RWPE1 (cell line): ENCODE results near the gene CHCHD1.
A peak's percentile ranks its signal among the peaks of the same experiment; 100 is the strongest.

Experiments used
- CTCF ChIA-PET: fragments of 350-600 bp; sonication (Branson Sonifier 250); formaldehyde crosslinking; extraction: SDS; loops from one replicate; lab custom pipeline; 2021; lab: Yijun Ruan, JAX
- POLR2A ChIA-PET: fragments of 400-600 bp; formaldehyde crosslinking; extraction: SDS; loops from one replicate; lab custom pipeline; 2020; ENCODE audit warnings: antibody characterized with exemption; ENCODE audit not compliant: low non-redundant PET; lab: Yijun Ruan, JAX
- DNase-seq: peaks from one replicate; pipeline ENCODE4 v3.0.0; 2012; ENCODE audit warnings: low spot score
- H3K27ac ChIP-seq: fragments of 450-650 bp; 2 replicates; pipeline ENCODE4 v1.5.1; 2017
- CTCF ChIP-seq: fragments of 450-650 bp; conservative IDR thresholded peaks from 2 replicates; pipeline ENCODE4 v1.5.1; 2017; ENCODE audit warnings: low read depth, mild to moderate bottlenecking

CHCHD1 gene

DNA sequence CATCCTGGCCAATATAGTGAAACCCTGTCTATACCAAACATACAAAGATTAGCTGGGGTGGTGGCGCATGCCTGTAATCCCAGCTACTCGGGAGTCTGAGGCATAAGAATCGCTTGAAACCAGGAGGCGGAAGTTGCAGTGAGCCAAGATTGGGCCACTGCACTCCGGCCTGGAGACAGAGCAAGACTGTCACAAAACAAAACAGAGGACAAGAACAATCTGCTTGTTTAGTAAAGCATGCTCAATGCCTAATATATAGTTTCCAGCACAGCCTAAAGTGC lies 39.5 kb upstream of the CHCHD1 start:
- ChIA-PET CTCF (interaction anchor here (0.6 kb wide), 1 partner anchor 195 kb away, joined by 3 read pairs; no protein-coding TSS in a partner anchor), POLR2A (interaction anchor here (0.6 kb wide), 1 partner anchor 233 kb away, joined by 3 read pairs; no protein-coding TSS in a partner anchor)
- DNase-seq: no peak
- H3K27ac ChIP-seq: peak overlapping the region; percentile 74
- TF ChIP-seq CTCF: no peak

- CTCF ChIA-PET: interaction anchor here (0.7 kb wide), 1 partner anchor 22 kb away, joined by 3 read pairs; no protein-coding TSS in a partner anchor
- TF ChIP-seq CTCF: no peak
- POLR2A ChIA-PET: interaction anchor here (0.8 to 1.2 kb wide), 2 partner anchors 13 to 28 kb away, joined by 4 read pairs; a partner anchor contains a TSS
- peak overlapping the region; percentile 87 for H3K27ac ChIP-seq
- DNase-seq: no peak
Observed at GRCh38 chr10:73743327-73743904, 38.4 kb upstream of the CHCHD1 start.

DNA sequence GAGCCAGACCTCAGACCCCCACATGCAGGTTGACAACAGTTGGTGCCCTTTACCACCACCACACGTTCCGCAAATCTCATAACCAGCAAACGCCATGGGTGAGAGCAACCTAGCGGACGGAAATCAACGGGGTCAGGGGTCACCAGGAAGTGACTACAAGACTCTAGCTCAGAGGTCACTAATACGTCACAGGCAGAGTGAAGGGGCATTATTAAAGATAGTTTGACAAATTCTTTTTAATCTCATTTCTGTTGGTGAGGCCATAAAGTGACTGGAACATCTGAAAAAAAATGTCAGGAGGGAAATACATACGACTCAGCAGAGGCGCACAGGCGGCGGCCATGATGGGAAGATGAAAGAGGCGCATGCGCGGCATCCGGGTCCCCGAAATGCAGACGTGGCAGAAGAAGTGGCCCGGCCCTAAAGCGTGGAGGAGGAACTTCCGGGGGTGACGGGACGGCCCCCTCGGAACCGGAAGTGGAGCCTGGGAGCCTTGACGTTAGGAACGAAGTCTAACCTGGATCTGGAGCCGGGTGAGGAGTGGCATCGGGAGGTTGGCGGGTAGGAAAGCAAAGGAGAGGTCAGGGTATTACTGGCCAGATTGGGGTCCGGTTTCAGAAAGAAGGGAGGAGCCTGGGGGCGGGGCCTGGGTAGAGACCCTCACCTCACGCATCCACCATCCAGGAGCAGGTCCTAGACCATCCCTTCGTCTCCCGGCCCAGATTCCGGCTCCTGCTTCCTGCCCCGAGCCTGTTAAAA lies 37.8 kb upstream of the CHCHD1 start, which contains the start of gene SEC24C:
Gene SEC24C, plus strand, starts transcription at position 468 of the 759 bp plus-strand sequence. CDS start 2,461 bp downstream, outside the sequence.
- ChIA-PET POLR2A (interaction anchor here (0.8 to 1.2 kb wide), 2 partner anchors 13 to 28 kb away, joined by 4 read pairs; a partner anchor contains a TSS), CTCF (no interaction called here)
- no peak for TF ChIP-seq CTCF
- DNase-seq: peak; percentile 98
- H3K27ac ChIP-seq: peak within 1 kb of the TSS; percentile 87

DNA sequence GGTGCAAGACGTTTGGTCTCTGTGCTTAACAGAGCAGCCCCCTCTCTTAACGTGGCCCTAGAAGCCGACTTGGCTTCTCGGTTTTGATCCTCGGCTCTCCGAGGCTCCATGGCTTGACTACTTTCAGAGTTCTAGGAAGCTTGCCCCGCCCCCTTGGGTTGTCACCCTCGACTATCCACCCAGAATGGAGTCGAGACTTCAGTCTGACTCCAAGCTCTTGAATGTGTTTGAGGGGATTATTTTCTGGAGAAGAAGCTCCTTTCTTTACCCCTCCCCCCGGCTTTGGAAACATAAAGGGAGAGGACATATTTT lies 37.2 kb upstream of the CHCHD1 start:
- peak overlapping the region; percentile 87 for H3K27ac ChIP-seq
- ChIA-PET CTCF (no interaction called here), POLR2A (interaction anchor here (0.7 kb wide), 1 partner anchor 24 kb away, joined by 3 read pairs; no protein-coding TSS in a partner anchor)
- TF ChIP-seq CTCF: no peak
- DNase-seq: peak; percentile 51

- TF ChIP-seq CTCF: no peak
- no peak for DNase-seq
- ChIA-PET CTCF (no interaction called here), POLR2A (interaction anchor here (0.5 kb wide), 1 partner anchor 32 kb away, joined by 6 read pairs; no protein-coding TSS in a partner anchor)
- H3K27ac ChIP-seq: no peak overlapping the region
Observed at GRCh38 chr10:73746721-73747120, 35.1 kb upstream of the CHCHD1 start.

GRCh38 chr10:73750819-73751218 lies 31.0 kb upstream of the CHCHD1 start:
- ChIA-PET CTCF (no interaction called here), POLR2A (no interaction called here)
- TF ChIP-seq CTCF: no peak
- H3K27ac ChIP-seq: no peak overlapping the region
- DNase-seq: no peak
